NCI-H146 treated with DMSO at 0.1 percent for 48 hours (cell line): ENCODE results near the gene CORO7.
"Not testable (repeated sequence)": the region's sequence is repeated elsewhere in the genome, so short reads cannot be mapped to it uniquely, and the experiment has no call there.

ENCODE experiments used
- DNase-seq: peaks from one replicate; lab custom pipeline; 2025; ENCODE audit not compliant: unreplicated experiment; lab: John Stamatoyannopoulos, UW

CORO7 gene

GRCh38 chr16:4402439-4403132 is 13.8 kb downstream of the CORO7 start:
- no peak for DNase-seq

- no peak for DNase-seq
Measured at GRCh38 chr16:4401510-4401909, 14.9 kb downstream of the CORO7 start.

GRCh38 chr16:4401094-4401501 is 15.3 kb downstream of the CORO7 start:
- no peak for DNase-seq

- DNase-seq, result no peak
Measured at GRCh38 chr16:4399001-4399730, 17.2 kb downstream of the CORO7 start.

- no peak for DNase-seq
Measured at GRCh38 chr16:4395055-4395726, 21.2 kb downstream of the CORO7 start.

GRCh38 chr16:4393850-4394249 is 22.5 kb downstream of the CORO7 start:
- not testable (repeated sequence) for DNase-seq

GRCh38 chr16:4393240-4393600 is 23.2 kb downstream of the CORO7 start:
- DNase-seq, result no peak

GRCh38 chr16:4392382-4393239 is 23.8 kb downstream of the CORO7 start:
- no peak for DNase-seq

GRCh38 chr16:4391631-4392381 is 24.6 kb downstream of the CORO7 start:
- no peak for DNase-seq

DNA sequence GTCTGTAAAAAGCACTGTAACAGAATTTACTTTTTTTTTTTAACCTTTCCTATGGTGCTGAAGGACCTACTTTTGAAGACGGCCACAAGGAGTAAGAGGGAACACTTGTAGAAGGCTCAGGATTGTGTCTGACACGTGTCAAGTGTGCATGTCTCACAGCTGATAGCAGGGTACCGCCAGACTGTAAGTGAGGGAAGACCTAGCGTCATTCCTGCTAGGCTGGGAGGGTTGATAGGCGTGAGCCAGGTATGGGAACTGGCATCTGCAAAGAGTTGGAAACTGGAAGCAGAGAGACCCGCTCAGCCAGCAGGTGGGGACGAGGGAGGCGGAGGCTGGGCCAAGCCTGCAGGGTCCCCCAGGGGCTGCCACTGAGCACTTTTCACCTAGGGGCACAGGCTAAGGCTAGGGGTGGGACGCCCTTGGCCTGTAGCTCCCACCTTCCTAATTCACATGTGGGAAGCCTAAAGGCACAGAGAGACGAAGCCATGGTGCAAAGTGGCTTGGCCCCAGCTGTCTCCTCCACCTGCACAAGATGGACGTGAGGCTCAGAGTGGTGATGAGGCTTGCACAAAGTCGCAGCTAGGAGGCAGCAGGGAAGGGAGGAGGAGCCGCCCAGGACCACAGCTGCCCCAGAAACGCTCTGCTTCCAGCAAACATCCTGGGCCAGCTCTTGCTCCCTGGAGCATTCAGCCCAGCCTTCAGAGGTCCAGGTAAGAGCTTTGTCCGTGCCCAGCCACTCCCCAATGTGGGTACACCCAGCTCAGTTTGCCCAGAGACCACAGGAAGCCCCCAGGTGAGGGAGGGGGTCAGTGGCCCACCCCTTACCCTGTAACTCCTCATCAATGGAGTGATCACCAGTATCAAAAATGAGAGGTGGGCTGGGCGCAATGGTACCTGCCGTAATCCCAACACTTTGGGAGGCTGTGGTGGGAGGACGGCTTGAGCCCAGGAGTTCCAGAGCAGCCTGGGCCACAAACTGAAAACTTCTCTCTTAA is 25.8 kb downstream of the CORO7 start:
- DNase-seq, result no peak

DNA sequence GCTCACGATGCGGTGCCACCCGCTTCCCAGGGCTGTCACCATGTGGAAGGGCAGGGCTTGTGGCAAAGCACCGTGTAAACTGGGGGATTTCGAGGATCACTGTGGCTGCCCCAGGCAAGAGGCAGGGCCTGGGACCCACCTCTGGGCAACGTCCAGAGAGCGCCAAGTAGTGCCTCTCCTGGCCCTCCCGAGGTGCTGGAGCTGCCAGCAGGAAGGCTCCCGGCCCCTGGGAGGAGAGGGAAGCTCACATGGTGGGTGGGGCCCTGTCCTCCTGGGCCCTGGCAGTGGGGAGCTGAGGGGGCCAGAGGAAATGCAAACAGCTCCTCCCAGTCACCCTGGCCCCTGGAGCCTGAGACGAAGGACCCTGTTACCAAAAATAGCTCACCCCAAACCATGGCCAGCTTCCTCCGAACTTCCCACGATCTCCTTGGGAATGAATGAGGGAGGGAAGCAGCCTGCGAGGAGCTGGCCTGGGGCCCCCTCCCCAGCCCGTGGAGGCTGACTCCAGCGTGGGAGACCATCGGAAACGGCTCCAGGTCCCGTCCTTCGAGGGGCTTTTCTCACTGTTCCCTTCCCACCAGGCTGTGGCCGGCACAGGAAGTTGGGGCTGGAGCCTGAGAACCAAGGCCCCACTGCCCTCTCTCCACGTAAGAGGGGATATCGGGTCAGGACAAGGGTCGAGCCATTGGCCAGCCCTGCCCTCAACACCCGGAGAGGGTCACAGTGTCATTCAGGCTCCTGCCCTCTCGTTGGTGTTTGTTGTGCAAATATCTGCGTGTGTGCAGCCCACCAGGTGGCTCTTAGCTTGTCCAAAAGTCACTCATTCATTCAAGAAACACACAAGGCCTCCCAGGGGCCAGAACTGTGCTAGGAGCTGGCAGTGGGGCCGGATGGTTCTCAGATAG is 27.1 kb downstream of the CORO7 start:
- DNase-seq, result no peak

DNA sequence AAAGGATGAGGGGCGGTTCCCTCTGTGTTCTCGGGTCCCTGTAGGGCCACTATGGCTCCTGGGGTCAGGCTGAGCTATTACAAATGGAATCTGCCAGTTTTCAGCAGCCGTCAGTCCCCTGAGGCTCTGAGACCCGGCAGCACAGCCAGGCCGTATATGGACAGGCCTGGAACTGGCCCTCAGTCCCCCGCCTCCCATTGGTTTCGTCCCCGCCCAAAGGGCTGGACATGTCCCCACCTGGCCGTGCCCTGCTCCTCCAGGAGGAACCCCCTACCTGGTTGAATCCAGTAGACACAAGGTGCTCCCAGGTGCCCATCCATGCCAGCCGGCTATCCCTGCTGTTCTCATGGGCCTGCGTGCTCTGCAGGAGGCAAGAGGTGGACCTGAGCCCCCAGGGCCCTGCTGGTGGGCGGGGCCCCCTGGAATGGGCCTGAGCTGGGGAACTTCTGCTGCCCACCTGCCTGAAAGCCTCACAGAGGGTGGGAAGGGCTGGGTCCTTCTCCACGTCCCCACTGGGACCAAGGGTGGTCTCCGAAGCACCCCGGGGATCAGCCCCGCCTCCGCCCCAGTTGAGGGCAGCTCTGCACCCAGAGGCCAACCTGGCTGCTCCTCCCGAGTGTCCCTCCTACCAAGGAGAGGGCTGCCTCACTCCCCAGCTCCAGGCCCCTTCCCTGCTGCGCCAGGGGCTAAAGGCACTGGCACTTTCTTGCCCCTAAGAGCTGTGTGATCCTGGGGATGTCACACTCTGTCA is 27.9 kb downstream of the CORO7 start:
- no peak for DNase-seq

- DNase-seq, result no peak
Measured at GRCh38 chr16:4387781-4388180, 28.6 kb downstream of the CORO7 start.

DNA sequence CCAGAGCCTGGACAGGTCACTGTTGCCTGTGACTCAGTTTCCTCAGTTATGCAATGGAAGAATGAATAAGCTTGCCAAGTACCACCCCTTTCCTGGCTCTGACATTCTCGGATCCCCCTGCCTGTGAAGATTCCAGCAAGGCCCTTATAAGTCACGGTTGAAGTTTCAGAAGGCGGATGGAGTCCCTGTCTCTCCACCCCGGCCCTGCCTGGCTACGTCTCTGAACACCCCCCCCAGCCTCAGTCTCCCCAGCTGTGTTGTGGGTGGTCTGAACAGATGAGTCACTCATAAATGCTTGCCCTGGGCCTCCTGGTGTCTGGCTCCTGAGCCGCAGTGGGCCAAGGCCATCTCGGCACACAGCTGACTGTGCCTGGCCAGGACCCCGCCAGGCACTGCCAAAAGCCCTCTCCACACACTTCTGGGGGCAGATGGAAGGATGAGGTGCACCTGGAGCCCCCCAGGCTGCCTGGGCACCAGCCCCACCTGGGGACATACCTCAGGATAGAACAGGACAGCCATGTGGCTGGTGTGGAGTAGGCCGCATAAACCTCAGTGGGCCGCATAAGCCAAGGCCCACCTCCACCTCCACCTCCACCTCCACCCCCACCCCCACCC is 29.3 kb downstream of the CORO7 start:
- no peak for DNase-seq

DNA sequence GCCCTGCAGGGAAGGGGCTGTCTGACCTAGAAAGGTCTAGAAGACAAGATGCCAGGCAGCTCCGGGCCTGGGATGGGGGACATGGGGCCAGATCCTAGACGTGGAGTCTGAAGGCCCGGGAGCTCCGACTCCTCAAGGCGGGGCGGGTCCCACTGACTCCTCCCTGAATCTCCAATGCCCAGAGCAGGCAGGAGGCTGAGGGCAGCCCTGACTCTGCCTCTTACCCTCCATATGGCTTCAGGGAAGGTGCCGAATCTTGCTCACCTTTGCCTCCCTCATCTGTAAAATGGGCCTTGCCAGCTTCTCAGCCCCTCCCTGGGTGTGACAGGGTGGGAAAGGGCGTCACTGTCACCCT is 30.0 kb downstream of the CORO7 start:
- no peak for DNase-seq

- no peak for DNase-seq
Measured at GRCh38 chr16:4385789-4386450, 30.5 kb downstream of the CORO7 start.
